Endothelial cell of umbilical vein (primary cell): ENCODE measurements around the gene TIMM21.

Experiments used
- MAX ChIP-seq: IDR thresholded peaks from 2 replicates; pipeline ENCODE4 v1.6.1; 2011; ENCODE audit not compliant: insufficient read depth, insufficient read length
- POLR2A ChIP-seq: IDR thresholded peaks from 2 replicates; pipeline ENCODE4 v1.6.1; 2012; ENCODE audit warnings: low read depth, mild to moderate bottlenecking, control low read depth, low read length
- TF ChIP-seq, protein P1 (sequence below), 2 donors: IDR thresholded peaks; 1 replicate in 1 of 2; 2 replicates in 1 of 2; pipeline ENCODE4 v1.5.1; 2011; ENCODE audit warnings: low read length in 2 of 2, mild to moderate bottlenecking in 2 of 2, moderate library complexity in 2 of 2, control low read depth in 1 of 2, inconsistent platforms in 1 of 2, low read depth in 1 of 2; ENCODE audit not compliant: insufficient read depth in 1 of 2; ENCODE audit errors: extremely low read depth in 1 of 2

GRCh38 chr18:74132201-74132600, 16.1 kb upstream of the TIMM21 start:
- TF ChIP-seq MAX (no peak), POLR2A (no peak)
- TF ChIP-seq, protein P1, sequence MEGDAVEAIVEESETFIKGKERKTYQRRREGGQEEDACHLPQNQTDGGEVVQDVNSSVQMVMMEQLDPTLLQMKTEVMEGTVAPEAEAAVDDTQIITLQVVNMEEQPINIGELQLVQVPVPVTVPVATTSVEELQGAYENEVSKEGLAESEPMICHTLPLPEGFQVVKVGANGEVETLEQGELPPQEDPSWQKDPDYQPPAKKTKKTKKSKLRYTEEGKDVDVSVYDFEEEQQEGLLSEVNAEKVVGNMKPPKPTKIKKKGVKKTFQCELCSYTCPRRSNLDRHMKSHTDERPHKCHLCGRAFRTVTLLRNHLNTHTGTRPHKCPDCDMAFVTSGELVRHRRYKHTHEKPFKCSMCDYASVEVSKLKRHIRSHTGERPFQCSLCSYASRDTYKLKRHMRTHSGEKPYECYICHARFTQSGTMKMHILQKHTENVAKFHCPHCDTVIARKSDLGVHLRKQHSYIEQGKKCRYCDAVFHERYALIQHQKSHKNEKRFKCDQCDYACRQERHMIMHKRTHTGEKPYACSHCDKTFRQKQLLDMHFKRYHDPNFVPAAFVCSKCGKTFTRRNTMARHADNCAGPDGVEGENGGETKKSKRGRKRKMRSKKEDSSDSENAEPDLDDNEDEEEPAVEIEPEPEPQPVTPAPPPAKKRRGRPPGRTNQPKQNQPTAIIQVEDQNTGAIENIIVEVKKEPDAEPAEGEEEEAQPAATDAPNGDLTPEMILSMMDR (IDR thresholded peaks at IDR 0.05; ENCODE audit: extremely low read depth in 1 of 2, insufficient read depth in 1 of 2, low read depth in 1 of 2, low read length in 2 of 2), result no peak
